Upper lobe of left lung (tissue), 6 donors: ENCODE data around the gene SNX30. TPM values are rescaled to one million over a fixed set of nuclear protein-coding genes. Genes with fewer than 3 reads are reported as not detected.
A peak's percentile ranks its signal among the peaks of the same experiment; 100 is the strongest.

ENCODE experiments used
- ATAC-seq, 2 donors: fragments of 200-7000 bp; cut with Tn5 transposase; one replicate each; pipeline ENCODE4 v1.9.1; 2022; ENCODE audit warnings: mild to moderate bottlenecking in 2 of 2, moderate library complexity in 2 of 2; ENCODE audit not compliant: low FRiP score in 2 of 2
- DNase-seq, 2 donors: peaks; one replicate each; pipeline ENCODE4 v3.0.0-alpha.2; 2019 to 2020
- H3K27ac ChIP-seq, 4 donors: fragments of 200-600 bp; sonication (generic); one replicate each; pipeline ENCODE4 v1.5.1; 2016 to 2019
- H3K27me3 ChIP-seq, 4 donors: fragments of 200-600 bp; sonication (generic); one replicate each; pipeline ENCODE4 v1.5.1; 2017 to 2019
- H3K36me3 ChIP-seq, 4 donors: fragments of 200-600 bp; sonication (generic); one replicate each; pipeline ENCODE4 v1.5.1; 2016 to 2019
- H3K4me1 ChIP-seq, 4 donors: fragments of 200-600 bp; sonication (generic); one replicate each; pipeline ENCODE4 v1.5.1; 2018 to 2019
- H3K4me3 ChIP-seq, 4 donors: fragments of 200-600 bp; sonication (generic); one replicate each; pipeline ENCODE4 v1.5.1; 2017 to 2019; ENCODE audit warnings: mild to moderate bottlenecking in 2 of 4, moderate library complexity in 1 of 4
- H3K9me3 ChIP-seq, 4 donors: fragments of 200-600 bp; sonication (generic); one replicate each; pipeline ENCODE4 v1.5.1; 2018 to 2019
- CTCF ChIP-seq, 6 experiments: fragments of 450-650 bp in 4 of 6; fragments of 200-600 bp in 2 of 6; sonication (generic) in 2 of 6; IDR thresholded peaks; one replicate each; pipeline ENCODE4 v1.5.1; 2016 to 2019; ENCODE audit warnings: antibody characterized with exemption in 6 of 6
- EP300 ChIP-seq, 4 donors: sonication (generic); formaldehyde crosslinking; IDR thresholded peaks; one replicate each; pipeline ENCODE4 v1.5.1; 2017; ENCODE audit warnings: antibody characterized with exemption in 4 of 4, control low read depth in 2 of 4
- POLR2A ChIP-seq, 4 donors: fragments of 450-650 bp; IDR thresholded peaks; one replicate each; pipeline ENCODE4 v1.5.1; 2016 to 2017; ENCODE audit warnings: antibody characterized with exemption in 4 of 4, mild to moderate bottlenecking in 2 of 4
- POLR2AphosphoS5 ChIP-seq, 2 donors: sonication (generic); formaldehyde crosslinking; IDR thresholded peaks; one replicate each; pipeline ENCODE4 v1.5.1; 2017; ENCODE audit warnings: antibody characterized with exemption in 2 of 2
- WGBS, 2 donors: methylation state at CpG; one replicate each; pipeline ENCODE4 v1.1.5; 2017 to 2018; 5-methylcytosine and 5-hydroxymethylcytosine counted together
- total RNA-seq, 6 donors: library from RNA; depleted of rRNA in 4 of 6; stranded (reverse); fragments of >200 nt in 4 of 6; gene quantifications; one replicate each; pipeline versions ENCODE4 v1.1.0 to v1.2.1, GENCODE V29; 2016 to 2021
- donor health status: DM: no; HTN: no; CAD: no; lungs with moderate emphysema.
- donor health status: DM: no; HTN: yes; CAD: no; lungs with severe emphysema.

SNX30 gene
- total RNA-seq, 6 donors from 2014 or later = 46.9 to 80.1 (median 72.2) TPM

DNA sequence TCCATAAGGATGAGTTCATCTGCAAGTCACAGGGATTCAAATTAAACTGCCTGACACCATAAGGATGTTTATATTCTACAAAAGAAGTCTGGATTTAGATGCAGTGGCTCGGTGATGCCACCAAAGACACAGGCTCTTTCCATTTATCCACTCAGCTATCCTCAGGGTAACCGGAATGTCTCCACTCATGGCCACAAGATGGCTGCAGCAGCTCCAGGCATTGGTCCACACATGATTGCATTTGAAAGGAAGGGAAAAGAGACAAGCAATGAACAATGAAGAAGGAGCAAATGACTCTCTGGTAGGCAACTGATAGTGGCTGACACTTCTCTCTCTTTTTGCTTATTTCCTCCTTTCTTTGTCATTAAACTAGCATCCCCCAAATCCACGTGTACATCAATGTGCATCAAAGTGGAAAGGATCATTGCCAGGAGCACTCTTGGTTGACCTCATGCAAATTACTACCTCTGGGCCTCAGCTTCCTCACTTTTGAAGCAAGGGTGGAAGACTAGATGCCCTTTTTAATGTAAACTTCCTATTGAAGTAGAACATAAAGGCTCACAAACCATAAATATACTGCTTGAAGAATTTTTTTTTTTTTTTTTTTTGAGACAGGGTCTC lies 7.2 kb upstream of the SNX30 start:
- WGBS, 2 donors = 87 to 89% methylated on average over 3 of the region's 3 CpGs
- no peak for ATAC-seq
- TF ChIP-seq EP300 (IDR thresholded peaks at IDR 0.05) = no peak
- TF ChIP-seq POLR2AphosphoS5 (IDR thresholded peaks at IDR 0.05) = no peak
- no peak for TF ChIP-seq CTCF (IDR thresholded peaks at IDR 0.05)
- TF ChIP-seq POLR2A (IDR thresholded peaks at IDR 0.05) = no peak

GRCh38 chr9:112744177-112744576 lies 6.4 kb upstream of the SNX30 start:
- WGBS, 2 donors = 62 to 81% methylated on average over 4 of the region's 4 CpGs
- no peak overlapping the region for H3K4me3 ChIP-seq

More for the DNA sequence above, 7.2 kb upstream of the SNX30 start:
- Histone ChIP-seq H3K36me3 (no peaks in the 10 kb centered on the region), H3K9me3 (no peaks in the 10 kb centered on the region), H3K4me1 (no peaks in the 10 kb centered on the region), H3K27me3 (no peaks in the 10 kb centered on the region), H3K4me3 (no peak overlapping the region), H3K27ac (no peak overlapping the region)
- no peak for DNase-seq

DNA sequence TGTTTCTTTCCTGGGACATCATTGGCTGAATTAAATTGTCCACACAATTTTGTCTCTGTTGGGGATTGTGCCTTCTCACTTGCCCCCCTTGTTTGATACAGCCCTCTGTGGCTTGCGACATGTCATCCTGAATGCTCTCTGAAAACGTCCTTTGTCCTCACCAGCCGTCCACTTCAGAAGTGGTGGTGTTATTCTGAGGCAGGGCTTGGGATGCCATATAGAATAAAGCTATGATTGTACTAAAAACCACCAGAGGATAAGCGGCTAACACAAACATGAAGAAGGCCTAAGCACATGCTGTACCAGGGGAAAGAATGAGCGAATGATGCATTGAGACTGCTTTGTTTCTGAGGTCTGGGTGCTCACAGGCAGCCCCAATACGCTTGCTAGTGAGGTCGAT lies 3.5 kb upstream of the SNX30 start:
- WGBS, 2 donors = 81 to 83% methylated on average over 7 of the region's 7 CpGs
- H3K4me3 ChIP-seq = no peak overlapping the region
- DNase-seq = no peak

More at GRCh38 chr9:112744177-112744576, 6.4 kb upstream of the SNX30 start:
- H3K27me3 ChIP-seq = no peaks in the 10 kb centered on the region
- no peak for TF ChIP-seq POLR2A (IDR thresholded peaks at IDR 0.05)
- no peak for TF ChIP-seq EP300 (IDR thresholded peaks at IDR 0.05)
- TF ChIP-seq POLR2AphosphoS5 (IDR thresholded peaks at IDR 0.05) = no peak
- no peak for TF ChIP-seq CTCF (IDR thresholded peaks at IDR 0.05)
- no peaks in the 10 kb centered on the region for H3K36me3 ChIP-seq
- H3K27ac ChIP-seq = no peak overlapping the region
- DNase-seq (no peak), ATAC-seq (no peak)
- no peaks in the 10 kb centered on the region for H3K4me1 ChIP-seq
- H3K9me3 ChIP-seq = no peaks in the 10 kb centered on the region

GRCh38 chr9:112750764-112751055 lies 150 bp downstream of the SNX30 start:
- no peak for TF ChIP-seq EP300 (IDR thresholded peaks at IDR 0.05)
- H3K27me3 ChIP-seq = no peaks in the 10 kb centered on the region
- peak overlapping the region; percentile 80 to 96 (median 88) for H3K27ac ChIP-seq
- no peaks in the 10 kb centered on the region for H3K36me3 ChIP-seq
- H3K4me3 ChIP-seq = peak overlapping the region; percentile 89 to 99 (median 99)
- H3K4me1 ChIP-seq = peaks cover 40 to 51% (median 44%) of the 10 kb centered on the region in 4 donors
- no peaks in the 10 kb centered on the region for H3K9me3 ChIP-seq
- no peak for DNase-seq
- peak in 1 of 2 donors; percentile 20 for ATAC-seq
- no CpG with 5 or more reads among the region's 50 CpGs for WGBS, 2 donors

More for the DNA sequence above, 3.5 kb upstream of the SNX30 start:
- ATAC-seq = no peak
- Histone ChIP-seq H3K4me1 (peaks cover 10 to 18% (median 12%) of the 10 kb centered on the region in 4 donors), H3K36me3 (no peaks in the 10 kb centered on the region), H3K27ac (no peak overlapping the region), H3K27me3 (no peaks in the 10 kb centered on the region), H3K9me3 (no peaks in the 10 kb centered on the region)
- TF ChIP-seq POLR2AphosphoS5 (IDR thresholded peaks at IDR 0.05) = no peak
- no peak for TF ChIP-seq CTCF (IDR thresholded peaks at IDR 0.05)
- no peak for TF ChIP-seq POLR2A (IDR thresholded peaks at IDR 0.05)
- no peak for TF ChIP-seq EP300 (IDR thresholded peaks at IDR 0.05)

DNA sequence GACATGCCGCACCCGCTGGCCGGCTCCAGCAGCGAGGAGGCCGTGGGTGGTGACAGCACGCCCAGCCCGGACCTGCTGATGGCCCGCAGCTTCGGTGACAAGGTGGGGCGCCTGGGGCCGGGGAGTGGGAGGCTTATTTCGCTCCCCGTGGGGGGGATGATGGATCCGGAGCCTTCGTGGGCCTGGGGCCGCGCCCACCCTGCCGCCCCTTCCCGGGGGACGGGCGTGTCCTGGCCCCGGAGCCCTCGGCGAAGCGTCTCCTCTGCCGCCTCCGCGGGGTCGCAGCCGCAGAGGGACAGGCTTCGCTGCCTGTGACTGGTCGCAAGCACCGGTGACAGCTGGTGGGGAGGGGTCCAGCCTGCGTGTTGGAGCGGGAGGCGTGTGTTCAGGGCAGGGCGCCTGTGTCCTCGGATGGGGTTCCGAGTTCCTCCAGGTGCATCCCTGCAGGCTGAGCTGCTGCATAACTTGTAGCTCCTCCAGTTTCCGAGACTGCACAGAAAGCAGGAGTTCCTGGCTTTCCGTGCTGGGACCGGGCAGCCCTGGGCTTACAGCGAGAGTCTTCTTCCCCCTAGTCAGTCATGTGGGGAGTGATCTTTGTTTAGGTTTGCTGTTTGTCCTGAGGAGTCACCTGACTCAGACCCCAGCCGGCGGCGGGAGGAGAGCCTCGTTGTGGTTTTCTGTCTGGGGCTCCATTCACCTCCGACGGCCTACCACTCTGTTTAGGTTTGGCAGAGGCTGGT lies 666 bp downstream of the SNX30 start:
- Histone ChIP-seq H3K4me1 (peaks cover 45 to 56% (median 47%) of the 10 kb centered on the region in 4 donors), H3K9me3 (no peaks in the 10 kb centered on the region), H3K27me3 (no peaks in the 10 kb centered on the region), H3K36me3 (no peaks in the 10 kb centered on the region), H3K4me3 (peak overlapping the region; percentile 89 to 99 (median 99)), H3K27ac (peak overlapping the region; percentile 80 to 96 (median 88))
- 0 to 1% methylated on average over 2 to 16 of the region's 49 CpGs for WGBS, 2 donors
- ATAC-seq (peak; percentile 34), DNase-seq (peak in 1 of 2 donors; percentile 60)
- TF ChIP-seq POLR2A (IDR thresholded peaks at IDR 0.05) (peak in 2 of 4 donors; percentile 31 to 70), CTCF (IDR thresholded peaks at IDR 0.05) (peak in 1 of 6 experiments; percentile 4), EP300 (IDR thresholded peaks at IDR 0.05) (no peak), POLR2AphosphoS5 (IDR thresholded peaks at IDR 0.05) (peak in 1 of 2 donors; percentile 38)
